Central memory CD4-positive, alpha-beta T cell (primary cell): ENCODE data around the gene GRWD1.
"Not testable (repeated sequence)": the region's sequence is repeated elsewhere in the genome, so short reads cannot be mapped to it uniquely, and the experiment has no call there.

ENCODE experiments used
- DNase-seq: peaks from one replicate; pipeline ENCODE4 v3.0.0; 2022

The GRWD1 gene

DNA sequence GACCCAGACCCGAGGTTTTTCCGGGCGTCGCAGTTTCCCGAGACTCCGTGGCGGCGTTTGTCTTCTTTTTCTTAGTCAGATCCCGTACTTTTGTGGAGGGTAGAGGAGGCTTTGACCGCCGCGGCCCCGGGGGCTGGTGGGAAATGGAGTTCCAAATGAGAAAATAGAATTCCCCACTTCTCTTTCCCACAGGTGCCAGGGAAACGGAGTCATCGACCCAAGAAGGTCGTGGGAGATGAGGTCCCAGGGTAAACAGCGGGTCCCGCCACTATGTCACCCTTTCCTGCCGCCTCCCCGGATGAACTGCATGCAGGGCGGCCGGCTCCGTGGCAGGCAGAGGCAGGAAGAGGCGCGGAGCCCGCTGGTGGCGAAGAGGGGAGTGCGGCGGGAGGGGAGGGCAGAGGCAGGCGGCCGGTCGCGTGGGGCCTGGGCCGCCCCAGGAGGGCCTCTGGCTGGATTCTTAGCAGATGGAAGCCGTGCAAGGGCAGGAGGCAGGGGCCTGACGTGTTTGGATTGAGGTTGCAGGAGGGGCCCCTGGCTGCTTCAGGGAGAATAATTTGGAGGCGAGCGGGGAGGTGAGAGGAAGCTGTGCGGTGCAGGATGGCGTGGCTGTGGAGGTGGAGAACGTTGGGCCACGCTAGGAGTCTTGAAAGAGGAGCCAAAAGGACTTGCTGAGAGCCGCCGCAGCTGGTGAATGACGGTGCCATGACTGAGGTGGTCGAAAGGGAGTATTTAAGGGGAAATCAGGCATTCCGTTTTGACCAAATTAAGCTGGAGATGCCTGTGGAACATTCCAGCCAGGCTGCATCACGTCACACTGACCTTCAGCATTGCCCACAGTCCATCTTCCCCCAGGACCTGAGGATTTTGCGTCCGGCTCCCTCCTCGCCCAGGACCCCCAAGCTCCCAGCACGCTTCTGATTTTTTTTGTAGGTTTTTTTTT lies 35.0 kb downstream of the GRWD1 start:
- peak; percentile 60 for DNase-seq

DNA sequence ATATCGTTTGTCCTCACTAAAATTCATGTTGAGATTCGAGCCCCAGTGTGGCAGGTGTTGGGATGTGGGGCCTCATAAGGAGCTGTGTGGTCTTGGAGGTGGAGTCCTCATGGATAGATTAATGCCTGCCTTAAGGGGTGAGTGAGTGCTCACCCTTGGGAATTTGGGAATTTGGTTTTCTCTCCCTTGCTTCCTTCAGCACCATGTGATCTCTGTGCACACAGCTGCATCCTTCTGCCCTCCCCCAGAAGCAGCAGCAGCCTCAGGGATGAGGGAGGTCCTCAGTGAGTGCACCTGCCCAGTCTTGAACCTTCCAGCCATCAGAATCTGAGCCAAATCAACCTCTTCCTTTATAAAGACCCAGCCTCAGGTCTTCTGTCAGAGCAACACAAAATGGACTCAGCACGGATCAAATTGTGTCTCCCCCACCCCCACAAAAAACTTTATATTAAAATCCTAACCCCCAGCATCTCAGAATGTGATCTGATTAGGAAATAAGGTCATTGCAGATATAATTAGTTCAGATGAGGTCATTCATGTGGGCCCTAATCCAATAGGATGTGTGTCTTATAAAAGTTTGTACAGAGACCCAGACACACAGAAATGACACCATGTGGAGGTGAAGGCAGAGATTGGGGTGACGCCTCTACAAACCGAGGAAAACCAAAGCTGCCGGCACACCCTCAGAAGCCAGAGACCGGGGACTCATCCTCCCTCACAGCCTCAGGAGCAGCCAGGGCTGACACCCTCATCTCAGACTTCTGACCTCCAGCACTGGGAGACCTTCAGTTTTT lies 36.3 kb downstream of the GRWD1 start:
- no peak for DNase-seq

GRCh38 chr19:48483301-48483700 lies 37.5 kb downstream of the GRWD1 start:
- DNase-seq: no peak

- DNase-seq: no peak
Observed at GRCh38 chr19:48484247-48484893, 38.6 kb downstream of the GRWD1 start.

DNA sequence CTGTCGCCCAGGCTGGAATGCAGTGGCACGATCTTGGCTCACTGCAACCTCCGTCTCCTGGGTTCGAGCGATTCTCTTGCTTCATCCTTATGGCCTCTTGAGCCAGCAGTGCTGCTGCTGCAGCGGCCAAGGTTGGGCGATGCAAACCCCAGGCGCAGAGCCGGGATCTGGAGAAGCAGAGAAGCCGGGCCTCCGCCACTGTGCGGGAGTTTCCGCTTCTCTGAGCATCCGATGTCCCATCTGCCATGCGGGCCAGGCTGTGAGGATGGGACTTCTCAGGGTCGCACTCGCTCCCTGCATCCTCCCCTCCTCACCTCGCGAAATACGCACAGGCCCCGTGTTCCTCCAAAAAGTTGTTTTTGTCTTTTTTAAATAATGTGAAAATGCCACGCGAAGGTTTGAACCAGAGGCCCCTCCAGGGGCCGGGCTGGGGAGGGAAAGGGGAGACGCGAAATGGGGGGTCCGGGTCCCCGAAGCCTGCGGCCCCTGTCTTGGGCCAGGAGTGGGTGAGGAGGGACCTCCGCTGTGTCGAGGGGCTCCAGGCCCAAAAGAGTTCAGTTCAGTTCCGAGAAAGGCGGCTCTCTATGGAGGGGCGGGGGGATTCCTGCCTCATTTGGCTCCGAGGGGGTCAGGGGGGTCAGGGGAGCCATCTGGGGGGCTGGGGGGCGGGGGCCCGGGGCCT lies 39.3 kb downstream of the GRWD1 start:
- DNase-seq: no peak

DNA sequence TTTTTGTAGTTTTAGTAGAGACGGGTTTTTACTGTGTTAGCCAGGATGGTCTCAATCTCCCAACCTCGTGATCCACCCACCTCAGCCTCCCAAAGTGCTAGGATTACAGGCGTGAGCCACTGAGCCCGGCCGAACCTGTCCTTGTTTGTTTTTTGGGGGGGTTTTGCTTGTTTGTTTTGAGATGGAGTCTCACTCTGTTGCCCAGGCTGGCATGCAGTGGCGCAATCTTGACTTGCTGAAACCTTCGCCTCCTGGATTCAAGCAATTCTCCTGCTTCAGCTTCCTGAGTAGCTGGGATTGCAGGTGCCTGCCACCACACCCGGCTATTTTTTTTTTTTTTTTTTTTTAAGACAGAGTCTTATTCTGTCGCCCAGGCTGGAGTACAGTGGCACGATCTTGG lies 40.9 kb downstream of the GRWD1 start:
- DNase-seq: not testable (repeated sequence)

DNA sequence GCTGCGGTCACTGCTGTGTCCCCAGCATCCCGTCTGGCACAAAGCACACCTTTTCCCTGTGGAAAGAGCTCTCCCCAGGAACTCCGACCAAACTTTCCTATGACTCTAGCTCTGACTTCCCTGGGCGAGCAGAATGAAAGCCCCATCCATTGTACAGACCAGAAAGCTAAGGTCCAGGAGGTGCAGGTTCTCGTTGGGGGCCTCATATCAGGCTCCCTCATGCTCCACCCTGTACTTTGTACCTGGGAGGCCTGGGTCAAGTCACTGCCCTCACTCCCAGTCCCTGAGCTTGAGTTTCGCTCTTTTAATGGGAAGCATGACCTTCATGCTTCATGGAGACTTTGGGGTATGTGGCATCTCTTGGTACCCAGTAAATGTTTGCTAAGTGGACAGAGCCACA lies 41.8 kb downstream of the GRWD1 start:
- no peak for DNase-seq

GRCh38 chr19:48487948-48488347 lies 42.2 kb downstream of the GRWD1 start:
- no peak for DNase-seq

- DNase-seq: not testable (repeated sequence)
Observed at GRCh38 chr19:48488478-48488877, 42.7 kb downstream of the GRWD1 start.

DNA sequence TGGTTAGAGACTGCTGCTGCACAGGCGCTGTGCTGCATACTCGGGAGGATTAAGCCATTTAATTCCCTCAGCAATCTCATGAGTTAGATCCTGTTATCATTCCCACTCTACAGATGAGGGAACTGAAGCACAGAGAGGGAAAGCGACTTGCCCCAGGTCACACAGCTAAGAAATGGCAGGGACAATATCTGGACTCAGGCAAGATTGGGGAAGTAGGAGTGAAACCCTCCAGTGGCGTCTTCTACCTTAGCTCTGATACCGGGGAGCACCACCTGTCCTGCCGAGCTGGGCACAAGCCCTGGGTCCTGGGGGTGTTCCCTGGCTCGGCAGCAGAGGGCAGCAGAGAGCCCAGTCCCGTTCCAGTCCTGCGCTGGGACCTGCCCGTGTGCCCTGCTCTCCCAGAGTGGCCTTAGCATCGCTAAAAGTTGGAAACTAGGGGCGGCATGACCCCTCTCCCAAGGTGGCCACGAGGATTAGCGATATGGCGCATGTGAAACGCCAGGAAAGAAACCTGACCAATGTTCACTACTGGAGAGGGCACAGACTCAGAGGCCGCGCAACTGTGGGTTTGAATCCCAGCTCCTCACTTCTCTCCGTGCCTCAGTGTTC lies 43.9 kb downstream of the GRWD1 start:
- peak; percentile 68 for DNase-seq

- DNase-seq: peak; percentile 34
Observed at GRCh38 chr19:48490981-48491792, 45.4 kb downstream of the GRWD1 start.

DNA sequence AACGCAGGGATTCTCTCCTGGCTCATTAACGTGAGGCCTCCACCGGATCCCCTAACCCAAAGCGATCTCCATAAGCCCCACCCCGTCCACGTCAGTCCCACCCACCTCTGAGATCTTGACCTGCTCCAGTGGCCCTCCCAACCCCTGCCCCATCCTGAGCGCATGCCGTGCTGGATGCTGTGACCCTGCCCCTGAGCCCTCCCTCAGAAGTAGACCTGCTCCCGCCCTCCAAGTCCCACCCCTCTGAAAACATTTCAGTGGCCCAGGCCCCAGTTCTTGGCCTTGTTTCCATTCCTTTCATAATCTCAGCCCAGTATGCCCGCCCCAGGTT lies 46.0 kb downstream of the GRWD1 start:
- no peak for DNase-seq

GRCh38 chr19:48492925-48493717 lies 47.3 kb downstream of the GRWD1 start:
- DNase-seq: peak; percentile 76

- DNase-seq: no peak
Observed at GRCh38 chr19:48493718-48494401, 48.1 kb downstream of the GRWD1 start.

GRCh38 chr19:48495396-48495795 lies 49.6 kb downstream of the GRWD1 start:
- no peak for DNase-seq

GRCh38 chr19:48496959-48497727 lies 51.4 kb downstream of the GRWD1 start:
- DNase-seq: no peak

- no peak for DNase-seq
Observed at GRCh38 chr19:48497728-48498594, 52.2 kb downstream of the GRWD1 start.
